22Rv1 (cell line): Measurements from ENCODE around the gene UBE3D.

Experiments
- ZFX ChIP-seq: fragments of 450-650 bp; IDR thresholded peaks from 2 replicates; pipeline ENCODE4 v1.6.1; 2017; ENCODE audit warnings: antibody characterized with exemption, borderline replicate concordance
- TF ChIP-seq, protein P1 (sequence below): fragments of 450-650 bp; IDR thresholded peaks from 2 replicates; pipeline ENCODE4 v1.5.1; 2017; ENCODE audit warnings: mild to moderate bottlenecking

- TF ChIP-seq, protein P1, sequence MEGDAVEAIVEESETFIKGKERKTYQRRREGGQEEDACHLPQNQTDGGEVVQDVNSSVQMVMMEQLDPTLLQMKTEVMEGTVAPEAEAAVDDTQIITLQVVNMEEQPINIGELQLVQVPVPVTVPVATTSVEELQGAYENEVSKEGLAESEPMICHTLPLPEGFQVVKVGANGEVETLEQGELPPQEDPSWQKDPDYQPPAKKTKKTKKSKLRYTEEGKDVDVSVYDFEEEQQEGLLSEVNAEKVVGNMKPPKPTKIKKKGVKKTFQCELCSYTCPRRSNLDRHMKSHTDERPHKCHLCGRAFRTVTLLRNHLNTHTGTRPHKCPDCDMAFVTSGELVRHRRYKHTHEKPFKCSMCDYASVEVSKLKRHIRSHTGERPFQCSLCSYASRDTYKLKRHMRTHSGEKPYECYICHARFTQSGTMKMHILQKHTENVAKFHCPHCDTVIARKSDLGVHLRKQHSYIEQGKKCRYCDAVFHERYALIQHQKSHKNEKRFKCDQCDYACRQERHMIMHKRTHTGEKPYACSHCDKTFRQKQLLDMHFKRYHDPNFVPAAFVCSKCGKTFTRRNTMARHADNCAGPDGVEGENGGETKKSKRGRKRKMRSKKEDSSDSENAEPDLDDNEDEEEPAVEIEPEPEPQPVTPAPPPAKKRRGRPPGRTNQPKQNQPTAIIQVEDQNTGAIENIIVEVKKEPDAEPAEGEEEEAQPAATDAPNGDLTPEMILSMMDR: no peak
- no peak for TF ChIP-seq ZFX
Observed at GRCh38 chr6:82861121-82861520, 204.5 kb downstream of the UBE3D start.
